SK-N-SH treated with all-trans-retinoic acid at 6 μM for 48 hours (cell line): ENCODE measurements around the gene CLNS1A.

Experiments
- ATAC-seq: fragments of 200-7000 bp; cut with Tn5 transposase; 3 replicates; pipeline ENCODE4 v1.9.1; 2020; ENCODE audit warnings: mild to moderate bottlenecking, moderate library complexity
- ARNTL ChIP-seq: fragments of 450-650 bp; formaldehyde crosslinking; IDR thresholded peaks from 2 replicates; pipeline ENCODE4 v1.5.0; 2020; ENCODE audit warnings: low read depth, mild to moderate bottlenecking, moderate library complexity, borderline replicate concordance
- BACH2 ChIP-seq: fragments of 250-450 bp; sonication (Bioruptor Pico); IDR thresholded peaks from 2 replicates; pipeline ENCODE4 v1.9.0; 2021; ENCODE audit warnings: mild to moderate bottlenecking, borderline replicate concordance
- CSDC2 ChIP-seq: fragments of 250-450 bp; sonication (Bioruptor Pico); IDR thresholded peaks from 2 replicates; pipeline ENCODE4 v1.5.0; 2020; ENCODE audit warnings: mild to moderate bottlenecking, moderate library complexity
- CSRNP3 ChIP-seq: fragments of 250-450 bp; sonication (Bioruptor Pico); IDR thresholded peaks from 2 replicates; pipeline ENCODE4 v1.5.1; 2021; ENCODE audit warnings: mild to moderate bottlenecking, moderate library complexity
- ISL1 ChIP-seq: fragments of 250-450 bp; sonication (Bioruptor Pico); IDR thresholded peaks from 2 replicates; pipeline ENCODE4 v2.1.2; 2022; ENCODE audit warnings: mild to moderate bottlenecking, moderate library complexity
- OSR1 ChIP-seq: fragments of 250-450 bp; sonication (Bioruptor Pico); IDR thresholded peaks from 2 replicates; pipeline ENCODE4 v1.8.0; 2022; ENCODE audit warnings: moderate library complexity, mild to moderate bottlenecking, inconsistent platforms
- PPARA ChIP-seq: fragments of 250-450 bp; sonication (Bioruptor Pico); IDR thresholded peaks from 2 replicates; pipeline ENCODE4 v1.5.0; 2020; ENCODE audit warnings: mild to moderate bottlenecking, borderline replicate concordance
- RARB ChIP-seq: fragments of 250-450 bp; sonication (Bioruptor Pico); IDR thresholded peaks from 2 replicates; pipeline ENCODE4 v1.8.0; 2021; ENCODE audit warnings: mild to moderate bottlenecking, moderate library complexity
- SNAI2 ChIP-seq: fragments of 250-450 bp; sonication (Bioruptor Pico); IDR thresholded peaks from 2 replicates; pipeline ENCODE4 v1.5.0; 2020; ENCODE audit warnings: mild to moderate bottlenecking, moderate library complexity
- TCF4 ChIP-seq: fragments of 250-450 bp; sonication (Bioruptor Pico); IDR thresholded peaks from 2 replicates; pipeline ENCODE4 v1.8.0; 2021; ENCODE audit warnings: mild to moderate bottlenecking, moderate library complexity, borderline replicate concordance
- TOX ChIP-seq: fragments of 250-450 bp; sonication (Bioruptor Pico); IDR thresholded peaks from 2 replicates; pipeline ENCODE4 v1.8.0; 2021; ENCODE audit warnings: mild to moderate bottlenecking, moderate library complexity, borderline replicate concordance
- ZC3H10 ChIP-seq: fragments of 250-450 bp; sonication (Bioruptor Pico); IDR thresholded peaks from 2 replicates; pipeline ENCODE4 v1.5.1; 2021; ENCODE audit warnings: mild to moderate bottlenecking, moderate library complexity
- ZFP3 ChIP-seq: fragments of 250-450 bp; sonication (Bioruptor Pico); IDR thresholded peaks from 2 replicates; pipeline ENCODE4 v1.5.0; 2020; ENCODE audit warnings: mild to moderate bottlenecking, moderate library complexity
- ZFP30 ChIP-seq: fragments of 450-650 bp; formaldehyde crosslinking; IDR thresholded peaks from 2 replicates; pipeline ENCODE4 v1.5.0; 2022; ENCODE audit warnings: mild to moderate bottlenecking, moderate library complexity
- ZNF70 ChIP-seq: fragments of 450-650 bp; formaldehyde crosslinking; IDR thresholded peaks from 2 replicates; pipeline ENCODE4 v1.5.0; 2020; ENCODE audit warnings: mild to moderate bottlenecking, moderate library complexity
- TF ChIP-seq, protein P1 (sequence below): fragments of 250-450 bp; sonication (Bioruptor Pico); IDR thresholded peaks from 2 replicates; pipeline ENCODE4 v1.5.0; 2020; ENCODE audit warnings: mild to moderate bottlenecking, moderate library complexity
- TF ChIP-seq, protein P2 (sequence below): fragments of 250-450 bp; sonication (Bioruptor Pico); IDR thresholded peaks from 2 replicates; pipeline ENCODE4 v1.8.0; 2020; ENCODE audit warnings: mild to moderate bottlenecking, moderate library complexity, borderline replicate concordance
- TF ChIP-seq, protein P3 (sequence below): fragments of 250-450 bp; sonication (Bioruptor Pico); IDR thresholded peaks from 2 replicates; pipeline ENCODE4 v1.5.1; 2020; ENCODE audit warnings: low read depth, mild to moderate bottlenecking, moderate library complexity
- TF ChIP-seq, protein P4 (sequence below): fragments of 250-450 bp; sonication (Bioruptor Pico); IDR thresholded peaks from 2 replicates; pipeline ENCODE4 v1.8.0; 2021; ENCODE audit warnings: low read depth, mild to moderate bottlenecking, moderate library complexity, borderline replicate concordance

The CLNS1A gene

DNA sequence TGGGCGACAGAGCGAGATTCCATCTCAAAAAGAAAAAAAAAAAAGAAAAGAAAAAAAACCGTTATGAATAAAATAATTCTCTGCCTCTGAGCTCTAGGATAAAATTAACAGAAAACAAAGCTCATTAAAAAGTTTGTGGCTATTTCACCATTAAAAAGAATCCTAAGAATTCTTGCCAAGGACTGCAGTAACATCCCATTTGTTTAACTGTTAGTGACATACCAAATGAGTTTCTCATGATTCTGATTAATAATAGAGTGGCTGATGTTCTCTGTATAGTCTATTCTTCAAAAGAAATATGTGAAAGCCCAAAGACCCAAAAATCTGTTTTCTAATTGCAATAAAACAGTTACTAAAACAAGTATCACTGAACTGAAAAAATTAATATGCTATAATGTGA, 19.7 kb downstream of the CLNS1A start (continued):
- TF ChIP-seq CSRNP3 (no peak), RARB (no peak), CSDC2 (CRISPR knock-in tag) (no peak), ISL1 (CRISPR knock-in tag) (no peak)
- TF ChIP-seq, protein P1, sequence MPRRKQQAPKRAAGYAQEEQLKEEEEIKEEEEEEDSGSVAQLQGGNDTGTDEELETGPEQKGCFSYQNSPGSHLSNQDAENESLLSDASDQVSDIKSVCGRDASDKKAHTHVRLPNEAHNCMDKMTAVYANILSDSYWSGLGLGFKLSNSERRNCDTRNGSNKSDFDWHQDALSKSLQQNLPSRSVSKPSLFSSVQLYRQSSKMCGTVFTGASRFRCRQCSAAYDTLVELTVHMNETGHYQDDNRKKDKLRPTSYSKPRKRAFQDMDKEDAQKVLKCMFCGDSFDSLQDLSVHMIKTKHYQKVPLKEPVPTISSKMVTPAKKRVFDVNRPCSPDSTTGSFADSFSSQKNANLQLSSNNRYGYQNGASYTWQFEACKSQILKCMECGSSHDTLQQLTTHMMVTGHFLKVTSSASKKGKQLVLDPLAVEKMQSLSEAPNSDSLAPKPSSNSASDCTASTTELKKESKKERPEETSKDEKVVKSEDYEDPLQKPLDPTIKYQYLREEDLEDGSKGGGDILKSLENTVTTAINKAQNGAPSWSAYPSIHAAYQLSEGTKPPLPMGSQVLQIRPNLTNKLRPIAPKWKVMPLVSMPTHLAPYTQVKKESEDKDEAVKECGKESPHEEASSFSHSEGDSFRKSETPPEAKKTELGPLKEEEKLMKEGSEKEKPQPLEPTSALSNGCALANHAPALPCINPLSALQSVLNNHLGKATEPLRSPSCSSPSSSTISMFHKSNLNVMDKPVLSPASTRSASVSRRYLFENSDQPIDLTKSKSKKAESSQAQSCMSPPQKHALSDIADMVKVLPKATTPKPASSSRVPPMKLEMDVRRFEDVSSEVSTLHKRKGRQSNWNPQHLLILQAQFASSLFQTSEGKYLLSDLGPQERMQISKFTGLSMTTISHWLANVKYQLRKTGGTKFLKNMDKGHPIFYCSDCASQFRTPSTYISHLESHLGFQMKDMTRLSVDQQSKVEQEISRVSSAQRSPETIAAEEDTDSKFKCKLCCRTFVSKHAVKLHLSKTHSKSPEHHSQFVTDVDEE (CRISPR knock-in tag), result no peak

DNA sequence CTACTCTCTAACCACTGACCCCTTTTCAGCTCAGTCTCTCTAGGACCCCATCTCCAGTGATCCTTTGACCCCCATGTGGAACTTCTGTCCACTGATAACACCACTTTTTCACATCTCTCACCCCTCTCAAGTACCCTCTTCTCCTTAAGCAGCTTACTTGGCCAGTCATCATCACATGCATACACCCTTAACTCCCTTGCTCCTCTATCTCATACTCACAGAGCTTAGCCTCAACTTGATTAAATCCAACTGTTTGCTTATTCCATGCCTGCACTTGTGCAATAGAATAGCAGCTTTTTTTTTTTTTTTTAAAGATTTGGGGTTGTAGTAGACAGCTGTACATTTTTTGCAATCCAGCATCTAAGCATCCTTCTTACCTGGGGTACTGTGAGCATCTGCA, 25.7 kb downstream of the CLNS1A start:
- no peak for ATAC-seq
- TF ChIP-seq, protein P2, sequence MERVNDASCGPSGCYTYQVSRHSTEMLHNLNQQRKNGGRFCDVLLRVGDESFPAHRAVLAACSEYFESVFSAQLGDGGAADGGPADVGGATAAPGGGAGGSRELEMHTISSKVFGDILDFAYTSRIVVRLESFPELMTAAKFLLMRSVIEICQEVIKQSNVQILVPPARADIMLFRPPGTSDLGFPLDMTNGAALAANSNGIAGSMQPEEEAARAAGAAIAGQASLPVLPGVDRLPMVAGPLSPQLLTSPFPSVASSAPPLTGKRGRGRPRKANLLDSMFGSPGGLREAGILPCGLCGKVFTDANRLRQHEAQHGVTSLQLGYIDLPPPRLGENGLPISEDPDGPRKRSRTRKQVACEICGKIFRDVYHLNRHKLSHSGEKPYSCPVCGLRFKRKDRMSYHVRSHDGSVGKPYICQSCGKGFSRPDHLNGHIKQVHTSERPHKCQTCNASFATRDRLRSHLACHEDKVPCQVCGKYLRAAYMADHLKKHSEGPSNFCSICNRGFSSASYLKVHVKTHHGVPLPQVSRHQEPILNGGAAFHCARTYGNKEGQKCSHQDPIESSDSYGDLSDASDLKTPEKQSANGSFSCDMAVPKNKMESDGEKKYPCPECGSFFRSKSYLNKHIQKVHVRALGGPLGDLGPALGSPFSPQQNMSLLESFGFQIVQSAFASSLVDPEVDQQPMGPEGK, result no peak
- TF ChIP-seq, protein P3, sequence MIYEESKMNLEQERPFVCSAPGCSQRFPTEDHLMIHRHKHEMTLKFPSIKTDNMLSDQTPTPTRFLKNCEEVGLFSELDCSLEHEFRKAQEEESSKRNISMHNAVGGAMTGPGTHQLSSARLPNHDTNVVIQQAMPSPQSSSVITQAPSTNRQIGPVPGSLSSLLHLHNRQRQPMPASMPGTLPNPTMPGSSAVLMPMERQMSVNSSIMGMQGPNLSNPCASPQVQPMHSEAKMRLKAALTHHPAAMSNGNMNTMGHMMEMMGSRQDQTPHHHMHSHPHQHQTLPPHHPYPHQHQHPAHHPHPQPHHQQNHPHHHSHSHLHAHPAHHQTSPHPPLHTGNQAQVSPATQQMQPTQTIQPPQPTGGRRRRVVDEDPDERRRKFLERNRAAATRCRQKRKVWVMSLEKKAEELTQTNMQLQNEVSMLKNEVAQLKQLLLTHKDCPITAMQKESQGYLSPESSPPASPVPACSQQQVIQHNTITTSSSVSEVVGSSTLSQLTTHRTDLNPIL (CRISPR knock-in tag), result no peak
- TF ChIP-seq TOX (CRISPR knock-in tag) (no peak), ARNTL (CRISPR knock-in tag) (no peak), ZC3H10 (CRISPR knock-in tag) (no peak), OSR1 (CRISPR knock-in tag) (no peak), ZNF70 (CRISPR knock-in tag) (no peak)
- TF ChIP-seq, protein P4, sequence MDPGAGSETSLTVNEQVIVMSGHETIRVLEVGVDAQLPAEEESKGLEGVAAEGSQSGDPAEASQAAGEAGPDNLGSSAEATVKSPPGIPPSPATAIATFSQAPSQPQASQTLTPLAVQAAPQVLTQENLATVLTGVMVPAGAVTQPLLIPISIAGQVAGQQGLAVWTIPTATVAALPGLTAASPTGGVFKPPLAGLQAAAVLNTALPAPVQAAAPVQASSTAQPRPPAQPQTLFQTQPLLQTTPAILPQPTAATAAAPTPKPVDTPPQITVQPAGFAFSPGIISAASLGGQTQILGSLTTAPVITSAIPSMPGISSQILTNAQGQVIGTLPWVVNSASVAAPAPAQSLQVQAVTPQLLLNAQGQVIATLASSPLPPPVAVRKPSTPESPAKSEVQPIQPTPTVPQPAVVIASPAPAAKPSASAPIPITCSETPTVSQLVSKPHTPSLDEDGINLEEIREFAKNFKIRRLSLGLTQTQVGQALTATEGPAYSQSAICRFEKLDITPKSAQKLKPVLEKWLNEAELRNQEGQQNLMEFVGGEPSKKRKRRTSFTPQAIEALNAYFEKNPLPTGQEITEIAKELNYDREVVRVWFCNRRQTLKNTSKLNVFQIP, result no peak
- TF ChIP-seq, all 23 proteins: peak for 0

DNA sequence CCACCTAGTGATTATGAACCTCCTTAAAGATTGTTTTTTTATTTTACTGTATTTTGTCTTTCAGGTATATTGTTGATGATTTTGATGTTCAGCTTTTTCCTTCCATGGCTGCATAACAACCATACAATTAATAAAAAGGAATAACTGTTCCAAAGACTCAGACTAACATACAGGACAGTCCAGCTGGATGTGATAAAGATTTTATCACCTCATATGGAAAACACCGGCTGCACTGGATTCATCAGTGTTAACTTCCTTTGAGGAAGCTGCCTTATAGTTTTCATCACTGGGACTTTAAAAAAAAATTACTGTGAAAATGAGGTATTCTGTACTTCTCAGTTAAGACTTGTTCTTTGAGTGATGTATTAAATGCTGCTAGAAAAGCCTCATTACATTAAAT, 28.4 kb downstream of the CLNS1A start:
- no peak for ATAC-seq
- peak; percentile 83 for TF ChIP-seq TCF4 (CRISPR knock-in tag)
- TF ChIP-seq SNAI2 (CRISPR knock-in tag), result no peak
- TF ChIP-seq, protein P3 (CRISPR knock-in tag), result no peak

DNA sequence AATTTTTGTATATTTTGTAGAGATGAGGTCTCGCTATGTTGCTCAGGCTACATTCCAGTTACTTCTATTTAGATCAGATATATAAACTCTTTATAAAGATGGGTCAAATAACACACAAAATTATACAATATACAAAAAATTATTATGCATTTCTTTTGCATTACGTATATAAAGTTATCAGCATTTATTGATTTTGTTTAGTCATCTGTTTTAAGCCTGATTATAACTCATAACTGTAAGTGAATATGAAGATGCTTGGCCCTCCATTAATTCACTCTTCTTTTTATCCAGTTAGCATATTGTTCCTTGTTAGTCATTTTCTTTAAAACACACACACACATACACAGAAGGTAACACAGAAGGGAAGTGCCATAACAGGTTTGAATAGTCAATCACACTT, 33.3 kb downstream of the CLNS1A start:
- no peak for ATAC-seq
- no peak for TF ChIP-seq ARNTL (CRISPR knock-in tag)
- no peak for TF ChIP-seq ZFP3 (CRISPR knock-in tag)
- no peak for TF ChIP-seq PPARA (CRISPR knock-in tag)
- no peak for TF ChIP-seq OSR1 (CRISPR knock-in tag)
- TF ChIP-seq, protein P3 (CRISPR knock-in tag), result no peak
- TF ChIP-seq ZFP30 (CRISPR knock-in tag), result no peak
- no peak for TF ChIP-seq ISL1 (CRISPR knock-in tag)
- TF ChIP-seq, protein P4, result no peak
- TF ChIP-seq ZNF70 (CRISPR knock-in tag), result no peak
- TF ChIP-seq, protein P2, result no peak
- no peak for TF ChIP-seq SNAI2 (CRISPR knock-in tag)
- no peak for TF ChIP-seq BACH2 (CRISPR knock-in tag)
- no peak for TF ChIP-seq CSDC2 (CRISPR knock-in tag)
